NCI-H1694 (cell line): ENCODE data around the gene MED31.
"Not testable (repeated sequence)": the region's sequence is repeated elsewhere in the genome, so short reads cannot be mapped to it uniquely, and the experiment has no call there.

Source experiments
- DNase-seq: peaks from one replicate; lab custom pipeline; 2025; lab: John Stamatoyannopoulos, UW

MED31 gene

DNA sequence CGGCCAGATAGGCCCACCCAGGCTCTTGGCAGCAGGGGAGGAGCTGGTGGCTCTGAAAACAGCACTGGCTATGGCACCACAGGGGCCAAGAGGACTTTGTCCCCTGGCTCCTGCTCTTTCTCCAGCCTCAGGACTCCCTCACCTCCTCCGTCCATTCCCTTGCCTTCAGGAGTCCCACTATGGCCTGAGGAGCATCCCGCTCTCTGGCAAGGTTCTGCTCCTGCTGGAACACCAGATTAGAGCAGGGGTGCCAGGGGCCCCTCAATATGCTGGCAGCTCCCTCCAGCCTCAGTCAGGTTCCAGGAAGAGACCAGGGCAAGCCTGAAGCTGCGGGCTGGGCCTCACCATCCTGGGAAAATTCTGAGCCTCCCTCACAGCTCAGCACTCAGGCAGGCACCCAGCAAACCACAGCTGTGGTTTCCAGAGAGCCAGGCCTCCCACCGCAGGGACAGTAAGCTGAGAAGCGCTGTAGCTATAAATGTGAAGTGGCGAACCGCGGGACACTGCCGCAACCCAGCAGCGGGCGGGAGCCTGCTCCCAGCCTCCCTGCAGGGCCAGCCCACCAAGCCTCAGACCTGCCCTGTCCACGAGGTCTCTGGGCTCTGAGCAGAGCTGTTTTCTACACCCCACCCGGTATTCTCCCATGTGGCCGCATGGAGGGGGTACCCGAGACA, 25.9 kb upstream of the MED31 start:
- no peak for DNase-seq

DNA sequence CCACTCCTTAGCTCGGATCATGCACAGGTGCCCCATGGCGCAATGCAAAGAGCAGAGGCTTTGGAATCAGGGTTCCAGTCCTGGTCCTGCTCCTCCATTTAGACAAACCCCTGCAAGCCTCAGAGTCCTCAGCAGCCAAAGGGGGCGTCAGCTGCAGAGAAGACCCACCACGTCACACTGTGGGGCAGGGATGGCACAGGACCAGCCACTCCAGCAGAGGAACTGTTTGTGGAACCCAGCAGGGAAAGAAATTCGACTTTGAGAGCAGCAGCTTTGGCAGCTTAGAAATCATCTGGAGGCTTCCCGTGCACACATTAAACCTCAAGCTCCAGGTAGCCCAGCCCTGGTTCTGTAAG, 25.4 kb upstream of the MED31 start:
- no peak for DNase-seq

- DNase-seq = no peak
These were observed 23.9 kb upstream of the MED31 start for GRCh38 chr17:6675201-6675825.

DNA sequence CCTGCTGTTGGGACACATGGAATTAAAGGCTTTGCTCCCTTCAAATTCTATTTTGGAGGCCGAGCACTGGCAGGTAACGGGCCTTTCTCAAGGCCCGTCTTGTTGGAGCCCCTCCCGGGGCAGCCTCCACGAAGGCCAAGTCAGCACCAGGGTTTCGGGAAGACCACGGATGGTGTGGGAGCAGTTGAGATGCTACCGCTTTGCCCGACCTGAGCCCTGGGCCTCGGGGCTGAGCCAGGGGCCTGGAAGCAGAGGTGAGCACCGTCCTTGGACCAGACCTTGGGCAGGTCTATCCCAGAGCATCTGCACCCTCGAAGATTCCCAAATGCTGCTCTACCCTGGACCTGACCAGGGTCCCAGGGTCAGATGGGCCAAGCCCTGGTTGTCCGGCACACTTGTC, 23.2 kb upstream of the MED31 start:
- no peak for DNase-seq

DNA sequence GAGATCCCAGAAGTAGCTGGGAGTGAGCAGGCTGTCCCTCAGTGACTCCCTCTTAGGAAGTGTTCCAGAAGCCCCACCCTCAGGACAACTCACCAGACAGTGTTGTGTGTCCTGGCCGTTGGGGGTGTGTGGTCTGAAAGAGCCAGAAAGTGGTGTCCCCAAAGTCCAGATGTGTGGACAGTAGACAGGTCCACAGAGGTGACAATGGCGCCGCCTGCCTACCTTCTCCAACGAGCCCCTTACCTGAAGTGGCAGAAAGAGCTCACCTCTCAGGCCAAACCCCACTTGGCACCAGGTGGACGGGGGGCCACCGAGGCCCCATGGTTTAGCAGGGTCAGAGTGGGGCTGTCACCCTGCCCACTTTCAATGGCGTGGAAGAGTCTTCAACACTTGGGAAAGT, 20.0 kb upstream of the MED31 start:
- DNase-seq = no peak

- DNase-seq = no peak
These were observed 19.6 kb upstream of the MED31 start for GRCh38 chr17:6670999-6671398.

- no peak for DNase-seq
These were observed 19.2 kb upstream of the MED31 start for GRCh38 chr17:6670571-6670970.

- no peak for DNase-seq
These were observed 18.2 kb upstream of the MED31 start for GRCh38 chr17:6669479-6670212.

GRCh38 chr17:6668727-6669425, 17.5 kb upstream of the MED31 start:
- DNase-seq = no peak

DNA sequence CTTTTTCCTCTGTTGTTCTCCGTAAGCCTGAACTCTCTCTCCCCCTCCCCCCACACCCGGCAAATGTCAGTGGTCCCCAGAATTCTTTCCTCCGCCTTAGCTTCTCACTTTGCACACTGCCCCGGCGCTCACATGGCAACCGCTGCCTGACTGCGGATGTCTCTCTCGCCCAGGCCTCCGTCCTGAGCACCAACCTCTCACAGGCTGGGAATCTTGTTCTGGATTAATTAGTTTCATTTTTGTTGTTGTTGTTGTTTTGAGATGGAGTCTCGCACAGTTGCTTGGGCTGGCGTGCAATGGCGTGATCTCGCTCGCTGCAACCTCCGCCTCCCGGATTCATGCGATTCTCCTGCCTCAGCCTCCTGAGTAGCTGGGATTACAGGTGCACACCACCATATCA, 16.8 kb upstream of the MED31 start:
- DNase-seq = no peak

- DNase-seq = no peak
These were observed 16.1 kb upstream of the MED31 start for GRCh38 chr17:6667516-6667915.

DNA sequence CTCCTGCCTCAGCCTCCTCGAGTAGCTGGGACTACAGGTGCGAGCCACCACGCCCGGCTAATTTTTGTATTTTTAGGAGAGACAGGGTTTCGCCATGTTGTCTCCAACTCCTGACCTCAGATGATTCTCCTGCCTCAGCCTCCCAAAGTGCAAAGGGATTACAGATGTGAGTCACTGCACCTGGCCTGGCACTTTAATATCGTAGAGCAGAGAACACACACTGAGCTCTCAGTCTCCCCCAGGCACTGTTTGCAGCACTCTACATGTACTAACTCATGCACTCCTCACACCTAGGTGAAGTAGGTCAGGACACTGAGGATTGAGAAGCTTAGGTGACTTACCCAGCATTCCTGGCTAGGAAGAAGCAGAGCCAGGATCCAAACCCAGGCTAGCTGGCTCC, 15.2 kb upstream of the MED31 start:
- no peak for DNase-seq

- peak; percentile 27 for DNase-seq
These were observed 14.7 kb upstream of the MED31 start for GRCh38 chr17:6666077-6666521.

GRCh38 chr17:6663200-6663599, 11.8 kb upstream of the MED31 start:
- not testable (repeated sequence) for DNase-seq

- no peak for DNase-seq
These were observed 10.1 kb upstream of the MED31 start for GRCh38 chr17:6661464-6661848.

DNA sequence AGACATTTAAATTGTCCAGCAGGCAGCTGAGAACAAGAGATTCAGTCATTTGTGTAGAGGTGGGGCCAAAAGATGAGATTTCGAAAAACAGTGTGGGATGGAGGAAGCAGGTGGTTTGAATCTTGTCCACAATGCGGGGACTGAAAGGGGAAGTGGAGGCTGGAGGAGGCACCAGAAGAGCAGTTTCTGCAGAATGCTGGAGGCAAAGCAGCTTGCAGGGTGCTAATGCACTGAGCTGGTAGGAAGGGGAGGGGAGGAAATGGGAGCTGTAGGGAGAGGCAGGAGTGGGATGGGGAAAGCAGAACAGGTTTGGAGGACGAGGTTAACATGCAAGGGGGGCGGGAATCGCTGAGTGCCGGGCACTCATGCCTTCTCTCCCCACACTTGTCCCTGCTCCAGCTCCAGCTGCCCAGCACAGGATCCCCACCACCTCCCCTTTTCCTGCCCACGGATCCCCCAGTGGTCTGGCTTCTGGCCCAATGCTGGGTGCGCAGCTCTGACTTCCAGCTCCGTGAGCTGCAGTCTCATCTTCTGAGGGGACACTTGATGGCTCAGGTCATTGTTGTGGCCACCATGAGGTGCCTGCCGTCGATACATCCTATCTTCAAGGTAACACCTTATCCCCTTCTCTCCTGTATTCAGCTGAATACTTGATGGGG, 9.5 kb upstream of the MED31 start:
- no peak for DNase-seq

GRCh38 chr17:6660101-6660500, 8.7 kb upstream of the MED31 start:
- no peak for DNase-seq

GRCh38 chr17:6658411-6658810, 7.0 kb upstream of the MED31 start:
- DNase-seq = not testable (repeated sequence)

DNA sequence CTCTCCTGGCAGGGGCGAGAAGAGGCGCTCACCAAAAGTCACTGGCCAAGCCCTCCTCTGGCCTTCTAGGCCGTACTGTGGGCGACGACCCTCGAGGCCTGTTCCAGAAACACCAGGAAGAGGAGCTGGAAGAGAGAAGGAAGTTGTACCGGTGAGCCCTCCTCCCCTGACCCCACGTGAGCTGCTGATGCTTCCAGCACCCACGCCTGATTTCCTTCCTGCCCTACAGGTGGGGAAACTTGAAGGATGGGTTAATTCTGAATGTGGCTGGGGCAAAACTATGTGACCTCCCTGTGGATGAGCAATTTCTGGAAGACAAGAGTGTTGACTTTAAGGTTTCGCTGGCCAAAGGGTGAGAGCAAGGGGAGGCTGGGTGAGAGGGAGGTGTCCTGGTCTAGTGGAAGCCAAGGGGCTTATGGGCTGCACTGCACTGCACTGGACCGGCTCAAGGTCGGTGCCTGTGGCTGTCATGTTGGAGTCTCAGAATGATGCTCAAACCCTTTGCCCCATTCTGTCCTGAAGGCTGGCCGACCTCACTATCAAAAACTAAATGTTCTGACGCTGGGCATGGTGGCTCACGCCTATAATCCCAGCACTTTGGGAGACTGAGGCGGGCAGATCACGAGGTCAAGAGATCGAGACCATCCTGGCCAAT, 6.4 kb upstream of the MED31 start:
- no peak for DNase-seq

DNA sequence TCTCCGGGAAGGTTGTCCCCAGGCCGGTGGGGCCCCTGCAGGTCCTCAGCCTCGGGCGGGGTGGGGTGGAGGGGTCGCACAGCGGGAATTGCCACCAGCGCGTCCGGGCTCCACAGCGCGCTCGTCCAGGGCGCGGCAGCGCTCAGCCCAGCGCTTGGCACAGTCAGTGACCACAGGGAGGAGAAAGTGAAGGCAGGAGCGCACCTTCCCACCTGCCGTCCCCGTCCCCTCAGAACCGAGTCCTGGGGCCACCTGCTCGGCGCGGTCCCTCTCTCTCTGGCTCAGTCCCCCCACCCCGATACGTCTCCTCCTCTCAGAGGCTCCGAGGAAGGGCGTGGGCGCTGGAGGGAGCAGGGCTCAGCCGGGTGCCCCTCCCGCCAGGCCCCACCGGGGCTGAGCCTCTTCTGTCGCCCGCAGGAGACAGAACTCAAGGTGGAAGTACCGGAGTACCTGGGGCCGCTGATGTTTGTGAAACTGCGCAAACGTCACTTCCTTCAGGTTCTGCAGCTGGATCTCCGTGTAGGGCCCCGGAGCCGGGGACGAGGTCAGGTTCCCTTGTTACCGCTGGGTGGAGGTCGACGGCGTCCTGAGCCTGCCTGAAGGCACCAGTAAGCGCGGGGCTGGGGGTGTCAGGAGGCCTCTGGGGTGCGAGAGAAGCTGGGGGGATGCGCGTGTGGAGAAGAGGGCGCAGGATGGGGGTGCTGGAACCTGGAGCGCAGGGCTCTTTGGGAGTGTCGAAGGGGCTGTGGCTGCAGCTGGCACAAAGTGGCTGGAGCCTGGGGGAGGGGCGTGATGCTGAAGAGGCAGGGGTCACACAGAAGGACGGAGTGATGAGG, 5.6 kb upstream of the MED31 start:
- not testable (repeated sequence) for DNase-seq
